GM10847 (cell line): Measurements from ENCODE around the gene CCNL1.

ENCODE experiments used
- POLR2A ChIP-seq: IDR thresholded peaks from 2 replicates; pipeline ENCODE4 v1.6.1; 2011; ENCODE audit not compliant: insufficient read length; ENCODE audit errors: extremely low read depth

The CCNL1 gene

GRCh38 chr3:157104521-157104920 lies 55.4 kb downstream of the CCNL1 start:
- no peak for TF ChIP-seq POLR2A

- no peak for TF ChIP-seq POLR2A
Measured at GRCh38 chr3:157103860-157104259, 56.1 kb downstream of the CCNL1 start.

- no peak for TF ChIP-seq POLR2A
Measured at GRCh38 chr3:157103280-157103679, 56.7 kb downstream of the CCNL1 start.

- no peak for TF ChIP-seq POLR2A
Measured at GRCh38 chr3:157102098-157102497, 57.8 kb downstream of the CCNL1 start.

GRCh38 chr3:157101486-157101885 lies 58.5 kb downstream of the CCNL1 start:
- TF ChIP-seq POLR2A: no peak

- no peak for TF ChIP-seq POLR2A
Measured at GRCh38 chr3:157100608-157101396, 59.1 kb downstream of the CCNL1 start.

- no peak for TF ChIP-seq POLR2A
Measured at GRCh38 chr3:157100096-157100477, 59.9 kb downstream of the CCNL1 start.

- no peak for TF ChIP-seq POLR2A
Measured at GRCh38 chr3:157099326-157100095, 60.4 kb downstream of the CCNL1 start.

- no peak for TF ChIP-seq POLR2A
Measured at GRCh38 chr3:157098823-157099185, 61.1 kb downstream of the CCNL1 start.

GRCh38 chr3:157098121-157098822 lies 61.7 kb downstream of the CCNL1 start:
- TF ChIP-seq POLR2A: no peak
